AG08396 (cell line): Measurements from ENCODE around the gene GLYATL1B.
"Not testable (repeated sequence)": the region's sequence is repeated elsewhere in the genome, so short reads cannot be mapped to it uniquely, and the experiment has no call there.

Experiments
- DNase-seq: peaks from one replicate; pipeline ENCODE4 v3.0.0; 2012; ENCODE audit warnings: low spot score, mixed read lengths

GLYATL1B gene

DNA sequence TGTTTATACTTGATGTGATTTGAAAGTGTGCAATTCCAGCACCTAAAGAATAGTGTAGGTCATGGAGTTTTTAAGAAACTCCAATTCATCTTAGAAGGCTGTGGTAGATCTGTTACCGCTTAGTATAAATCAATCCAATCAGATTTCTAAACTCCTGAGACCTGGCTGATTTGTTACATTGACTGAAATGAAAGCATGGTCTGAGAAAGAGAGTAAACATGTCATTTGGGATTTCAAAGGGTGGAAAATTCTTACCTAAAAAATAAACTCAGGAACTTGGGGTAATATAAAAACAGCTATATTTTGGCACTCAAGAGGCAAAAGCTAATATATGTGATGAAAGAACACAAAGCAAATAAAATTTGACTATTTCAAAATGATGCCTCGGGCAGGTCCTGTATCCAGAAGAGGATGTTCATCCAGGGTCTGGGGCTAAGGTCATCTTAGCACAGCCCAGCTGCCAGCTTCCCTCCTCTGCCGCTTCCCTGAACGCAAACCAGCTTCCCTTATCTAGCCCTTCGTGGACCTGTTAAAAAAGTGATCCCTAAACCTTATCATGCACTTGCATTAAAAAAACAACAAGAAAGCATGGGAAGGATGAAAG is 10.0 kb downstream of the GLYATL1B start:
- not testable (repeated sequence) for DNase-seq

GRCh38 chr11:59097113-59097708 is 11.1 kb downstream of the GLYATL1B start:
- peak; percentile 29 for DNase-seq

DNA sequence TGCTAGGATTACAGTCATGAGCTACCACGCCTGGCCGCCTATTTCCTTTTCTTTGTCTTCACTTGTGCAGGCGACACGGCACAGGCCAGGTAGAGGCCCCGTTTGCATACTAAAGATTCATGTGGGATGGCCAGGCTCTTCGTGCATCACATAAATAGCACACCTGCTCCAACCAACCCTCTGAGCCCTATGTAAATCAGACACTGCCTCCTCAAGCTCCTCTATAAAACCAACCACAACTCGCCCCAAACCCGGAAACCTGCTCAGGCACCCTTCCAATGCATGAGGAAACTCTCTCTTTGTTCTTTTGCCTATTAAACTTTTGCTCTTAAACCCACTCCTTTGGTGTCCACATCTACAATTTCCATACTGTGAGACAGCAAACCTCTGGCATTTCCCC is 11.8 kb downstream of the GLYATL1B start:
- DNase-seq = not testable (repeated sequence)

DNA sequence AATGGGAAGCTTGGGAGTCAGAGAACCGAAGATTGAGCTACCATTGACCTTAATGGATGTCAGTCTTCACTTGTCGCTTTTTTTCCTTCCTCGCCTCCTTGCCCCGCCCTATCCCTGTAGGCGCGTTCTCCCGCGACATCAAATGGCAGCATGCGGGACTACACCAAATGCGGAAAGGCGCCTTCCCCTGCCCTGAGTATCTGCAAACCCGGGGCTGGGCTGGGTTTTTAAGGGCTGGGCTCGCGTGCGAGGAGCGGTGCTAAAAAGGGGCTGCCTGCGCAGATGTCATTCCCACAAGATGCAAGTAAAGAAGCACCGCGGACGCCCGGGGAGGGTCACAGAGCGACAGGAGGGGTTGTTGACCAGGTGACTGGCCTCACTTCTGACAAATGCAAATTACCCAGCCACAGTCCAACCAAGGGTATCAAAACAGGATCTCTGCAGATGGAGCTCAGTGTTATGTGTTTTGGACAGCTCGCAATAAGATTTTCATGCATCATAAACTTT is 16.2 kb downstream of the GLYATL1B start:
- DNase-seq = peak; percentile 44

GRCh38 chr11:59106363-59107336 is 20.5 kb downstream of the GLYATL1B start, which contains the start of gene FAM111B:
Gene FAM111B, plus strand, starts transcription at chr11:59107237. Its CDS starts 2,389 bp downstream, at chr11:59109626.
- peak; percentile 88 for DNase-seq

GRCh38 chr11:59107721-59108120 is 21.6 kb downstream of the GLYATL1B start:
- DNase-seq = not testable (repeated sequence)

- no peak for DNase-seq
Observed at GRCh38 chr11:59112494-59112893, 26.4 kb downstream of the GLYATL1B start.

GRCh38 chr11:59114344-59114743 is 28.2 kb downstream of the GLYATL1B start:
- no peak for DNase-seq

GRCh38 chr11:59115553-59115952 is 29.4 kb downstream of the GLYATL1B start:
- no peak for DNase-seq

GRCh38 chr11:59117774-59118173 is 31.7 kb downstream of the GLYATL1B start:
- no peak for DNase-seq

- DNase-seq = no peak
Observed at GRCh38 chr11:59119826-59120225, 33.7 kb downstream of the GLYATL1B start.

GRCh38 chr11:59135648-59136461 is 49.7 kb downstream of the GLYATL1B start:
- DNase-seq = peak; percentile 84

GRCh38 chr11:59136551-59136950 is 50.4 kb downstream of the GLYATL1B start:
- DNase-seq = not testable (repeated sequence)

GRCh38 chr11:59137190-59137589 is 51.1 kb downstream of the GLYATL1B start:
- no peak for DNase-seq

GRCh38 chr11:59138643-59139042 is 52.5 kb downstream of the GLYATL1B start:
- DNase-seq = no peak

DNA sequence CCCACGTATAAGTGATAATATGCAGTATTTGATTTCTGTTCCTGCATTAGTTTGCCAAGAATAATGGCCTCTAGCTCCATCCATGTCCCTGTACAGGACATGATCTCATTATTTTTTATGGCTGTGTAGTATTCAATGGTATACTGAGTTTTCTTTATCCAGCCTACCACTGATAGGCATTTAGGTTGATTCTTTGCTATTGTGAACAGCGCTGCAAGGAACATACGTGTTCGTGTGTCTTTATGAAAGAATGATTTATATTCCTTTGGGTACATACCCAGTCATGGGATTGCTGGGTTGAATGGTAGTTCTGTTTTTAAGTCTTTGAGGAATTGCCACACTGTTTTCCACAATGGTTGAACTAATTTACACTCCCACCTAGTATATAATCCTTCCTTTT is 55.1 kb downstream of the GLYATL1B start:
- no peak for DNase-seq

GRCh38 chr11:59141673-59142460 is 55.8 kb downstream of the GLYATL1B start:
- peak; percentile 67 for DNase-seq

GRCh38 chr11:59142530-59143507 is 56.7 kb downstream of the GLYATL1B start, which contains the start of gene FAM111A:
Gene FAM111A, plus strand, starts transcription at chr11:59142856. Its CDS starts 6,017 bp downstream, at chr11:59148873.
- peak; percentile 91 for DNase-seq

DNA sequence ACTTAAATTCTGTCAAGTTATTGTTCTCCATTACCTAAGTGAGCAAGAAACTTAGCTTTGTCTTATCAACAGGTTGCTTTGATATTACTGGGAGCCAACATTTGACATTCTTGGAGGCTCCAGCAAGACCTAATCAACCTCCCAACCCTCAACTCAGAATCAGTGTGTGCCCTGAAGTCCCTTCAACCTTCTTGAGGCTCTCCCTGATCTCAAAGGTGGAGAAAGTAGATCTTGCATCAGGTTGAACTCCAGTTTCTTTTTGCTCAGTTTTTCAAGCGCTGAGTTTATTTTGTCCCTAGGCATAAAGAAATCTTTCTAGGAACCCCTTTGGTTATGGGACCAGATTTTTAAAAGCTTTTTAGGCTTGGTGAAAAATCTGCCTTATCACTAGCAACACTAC is 58.0 kb downstream of the GLYATL1B start:
- DNase-seq = no peak
